Common myeloid progenitor, CD34-positive (primary cell): ENCODE results near the gene DUSP23.

ENCODE experiments used
- CTCF ChIA-PET: fragments of 350-600 bp; sonication (Branson Sonifier 250); formaldehyde crosslinking; loops from one replicate; lab custom pipeline; 2021; ENCODE audit warnings: antibody characterized with exemption; lab: Charles Lee
- POLR2A ChIA-PET: fragments of 350-600 bp; sonication (Branson Sonifier 250); formaldehyde crosslinking; loops from one replicate; lab custom pipeline; 2021; ENCODE audit warnings: antibody characterized with exemption; lab: Charles Lee
- DNase-seq, 3 donors: peaks; one replicate each; pipeline versions ENCODE4 v3.0.0 to v3.0.0-alpha.2; 2013
- H3K27ac ChIP-seq, 2 experiments: 1 replicate in 1 of 2; 2 replicates in 1 of 2; pipeline ENCODE4 v1.7.0; 2013; ENCODE audit warnings: inconsistent platforms in 2 of 2, low read length in 2 of 2, mild to moderate bottlenecking in 2 of 2, low read depth in 1 of 2, moderate library complexity in 1 of 2; ENCODE audit not compliant: severe bottlenecking in 2 of 2, insufficient read depth in 1 of 2, poor library complexity in 1 of 2
- H3K27me3 ChIP-seq, 5 experiments: replicated peaks in 2 of 5; 1 replicate in 3 of 5; 2 replicates in 2 of 5; pipeline versions ENCODE4 v1.6.1 to v1.7.0; 2013; ENCODE audit warnings: low read length in 4 of 5, mild to moderate bottlenecking in 2 of 5, moderate library complexity in 2 of 5, inconsistent platforms in 1 of 5; ENCODE audit not compliant: insufficient read depth in 5 of 5, control insufficient read depth in 4 of 5
- H3K36me3 ChIP-seq, 4 experiments: 1 replicate in 2 of 4; 2 replicates in 2 of 4; pipeline versions ENCODE4 v1.6.1 to v1.7.0; 2013; ENCODE audit warnings: low read length in 3 of 4, control low read depth in 1 of 4, mild to moderate bottlenecking in 1 of 4; ENCODE audit not compliant: control insufficient read depth in 4 of 4, insufficient read depth in 4 of 4
- H3K4me1 ChIP-seq, 4 experiments: 1 replicate in 3 of 4; 2 replicates in 1 of 4; pipeline versions ENCODE4 v1.6.1 to v1.7.1; 2013; ENCODE audit warnings: low read length in 3 of 4, mild to moderate bottlenecking in 3 of 4, control low read depth in 1 of 4, inconsistent platforms in 1 of 4, moderate library complexity in 1 of 4; ENCODE audit not compliant: control insufficient read depth in 4 of 4, insufficient read depth in 4 of 4; ENCODE audit errors: control extremely low read depth in 1 of 4
- H3K4me3 ChIP-seq, 7 experiments: 1 replicate in 4 of 7; 2 replicates in 3 of 7; pipeline versions ENCODE4 v1.5.1 to v1.7.0; 2013; ENCODE audit warnings: mild to moderate bottlenecking in 7 of 7, low read length in 6 of 7, moderate library complexity in 6 of 7, inconsistent platforms in 2 of 7, low read depth in 2 of 7, control low read depth in 1 of 7; ENCODE audit not compliant: insufficient read depth in 4 of 7, control insufficient read depth in 1 of 7; ENCODE audit errors: extremely low read depth in 1 of 7
- H3K9me3 ChIP-seq, 5 experiments: 1 replicate in 4 of 5; 2 replicates in 1 of 5; pipeline versions ENCODE4 v1.6.1 to v1.7.1; 2013; ENCODE audit warnings: low read length in 4 of 5, mild to moderate bottlenecking in 2 of 5, inconsistent platforms in 1 of 5, low read depth in 1 of 5, moderate library complexity in 1 of 5; ENCODE audit not compliant: control insufficient read depth in 4 of 5, insufficient read depth in 2 of 5; ENCODE audit errors: control extremely low read depth in 1 of 5
- WGBS: methylation state at CpG from one replicate; pipeline ENCODE4 v1.1.5; 2013; ENCODE audit not compliant: insufficient coverage; 5-methylcytosine and 5-hydroxymethylcytosine counted together

The DUSP23 gene

GRCh38 chr1:159815926-159816325 is 35.2 kb downstream of the DUSP23 start:
- WGBS: no CpG with 5 or more reads among the region's 8 CpGs
- H3K4me3 ChIP-seq: no peak overlapping the region
- no peaks in the 10 kb centered on the region for H3K4me1 ChIP-seq
- H3K27ac ChIP-seq: no peak overlapping the region
- no peaks in the 10 kb centered on the region for H3K36me3 ChIP-seq
- no peaks in the 10 kb centered on the region for H3K9me3 ChIP-seq
- ChIA-PET CTCF (interaction anchor here (1.8 to 1.9 kb wide), 2 partner anchors 17 to 75 kb away, joined by 7 to 10 read pairs; no protein-coding TSS in a partner anchor), POLR2A (no interaction called here)
- no peak for DNase-seq
- H3K27me3 ChIP-seq: peaks cover 0 to 3% (median 0%) of the 10 kb centered on the region in 5 experiments

DNA sequence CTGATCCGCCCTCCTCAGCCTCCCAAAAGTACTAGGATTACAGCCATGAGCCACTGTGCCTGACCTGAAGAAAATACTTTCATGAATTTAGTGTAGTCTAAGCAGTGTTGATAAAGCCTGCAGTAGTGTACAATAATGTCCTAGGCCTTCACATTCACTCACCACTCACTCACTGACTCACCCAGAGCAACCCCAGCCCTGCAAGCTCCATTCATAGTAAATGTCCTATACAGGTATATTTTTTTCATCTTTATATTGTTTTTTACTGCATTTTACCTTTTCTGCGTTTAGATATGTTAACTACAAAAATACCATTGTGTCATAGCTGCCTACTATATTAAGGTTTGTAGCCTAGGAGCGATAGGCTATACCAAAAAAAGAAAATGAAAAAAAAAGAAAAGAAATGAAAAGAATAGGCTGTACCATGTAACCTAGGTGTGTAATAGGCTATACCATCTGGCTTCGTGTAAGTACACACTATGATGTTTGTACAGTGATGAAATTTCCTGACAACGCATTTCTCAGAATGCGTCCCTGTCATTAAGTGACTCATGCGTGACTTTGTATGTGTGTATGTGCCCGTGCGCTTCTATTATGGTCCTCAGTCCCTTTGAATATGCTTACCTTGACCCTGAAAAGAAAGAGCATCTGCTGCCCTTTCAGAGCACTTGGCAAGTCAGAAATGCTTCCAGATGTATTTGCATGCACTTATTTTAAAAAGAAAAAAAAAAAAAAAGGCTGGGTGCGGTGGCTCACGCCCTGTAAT is 36.7 kb downstream of the DUSP23 start:
- no peaks in the 10 kb centered on the region for H3K4me1 ChIP-seq
- no peaks in the 10 kb centered on the region for H3K36me3 ChIP-seq
- DNase-seq: no peak
- POLR2A ChIA-PET: interaction anchor here (0.6 kb wide), 1 partner anchor 9 kb away, joined by 3 read pairs; the partner anchor contains the start of gene SLAMF8
- H3K4me3 ChIP-seq: no peak overlapping the region
- H3K27ac ChIP-seq: no peak overlapping the region
- CTCF ChIA-PET: interaction anchor here (1.8 to 1.9 kb wide), 3 partner anchors 9 to 73 kb away, joined by 5 to 10 read pairs (median 7); partner anchors contain the start of gene SLAMF8
- no peaks in the 10 kb centered on the region for H3K9me3 ChIP-seq
- H3K27me3 ChIP-seq: peaks cover 0 to 3% (median 0%) of the 10 kb centered on the region in 5 experiments
- 99% methylated on average over 6 of the region's 11 CpGs for WGBS

DNA sequence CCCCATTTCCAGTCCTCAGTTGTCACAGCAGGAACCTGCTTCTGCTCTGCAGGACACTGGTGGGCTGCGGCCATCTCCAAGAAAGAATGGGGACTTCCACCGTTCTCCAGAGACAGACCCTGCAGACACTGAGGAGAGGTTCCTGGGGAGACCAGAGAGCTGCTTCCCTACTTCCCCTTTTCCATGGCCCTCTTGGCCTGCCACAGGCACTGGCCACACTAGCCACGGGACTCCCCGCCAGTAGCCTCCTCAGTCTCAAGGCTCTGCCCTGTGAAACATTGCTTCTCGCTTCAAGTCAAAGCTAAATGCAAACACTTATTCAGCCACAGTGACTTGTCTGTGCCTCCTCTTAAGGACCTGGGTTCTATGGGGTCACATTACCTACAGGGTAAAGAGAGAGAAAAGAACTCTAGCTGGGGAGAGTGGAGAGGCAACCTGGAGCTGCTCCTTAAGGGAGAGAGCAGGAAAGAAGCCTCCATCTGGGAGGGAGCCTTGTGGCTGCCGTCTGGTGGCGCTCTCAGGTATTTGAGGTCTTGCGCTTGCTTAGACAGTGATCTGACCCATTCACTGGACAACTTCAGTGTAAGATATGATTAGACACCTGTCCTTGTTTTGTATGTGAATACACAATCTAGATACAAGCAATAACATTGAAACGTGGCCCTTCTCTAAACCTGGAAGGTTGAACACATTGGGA is 40.6 kb downstream of the DUSP23 start:
- 94% methylated on average over 5 of the region's 9 CpGs for WGBS
- CTCF ChIA-PET: interaction anchor here (0.8 to 3.9 kb wide), 7 partner anchors 8 to 69 kb away, joined by 3 to 16 read pairs (median 7); partner anchors contain the start of gene FCRL6
- Histone ChIP-seq H3K27me3 (peaks cover 0 to 5% (median 0%) of the 10 kb centered on the region in 5 experiments), H3K4me3 (no peak overlapping the region), H3K27ac (no peak overlapping the region), H3K36me3 (no peaks in the 10 kb centered on the region), H3K9me3 (no peaks in the 10 kb centered on the region), H3K4me1 (peaks cover 4 to 11% (median 10%) of the 10 kb centered on the region in 4 experiments)
- POLR2A ChIA-PET: interaction anchor here (1.0 kb wide), 1 partner anchor 33 kb away, joined by 3 read pairs; no protein-coding TSS in a partner anchor
- peak in 1 of 3 donors; percentile 22 for DNase-seq

GRCh38 chr1:159823406-159823805 is 42.6 kb downstream of the DUSP23 start:
- Histone ChIP-seq H3K27ac (no peak overlapping the region), H3K9me3 (no peaks in the 10 kb centered on the region), H3K27me3 (peaks cover 0 to 5% (median 0%) of the 10 kb centered on the region in 5 experiments), H3K4me1 (peaks cover 4 to 19% (median 17%) of the 10 kb centered on the region in 4 experiments), H3K36me3 (no peaks in the 10 kb centered on the region), H3K4me3 (no peak overlapping the region)
- CTCF ChIA-PET: interaction anchor here (0.5 to 11.9 kb wide), 5 partner anchors 10 to 364 kb away, joined by 3 to 111 read pairs (median 4); no protein-coding TSS in a partner anchor
- POLR2A ChIA-PET: no interaction called here
- no peak for DNase-seq
- WGBS: 95% methylated on average over 4 of the region's 7 CpGs

GRCh38 chr1:159825564-159825963 is 44.8 kb downstream of the DUSP23 start:
- Histone ChIP-seq H3K27me3 (peaks cover 0 to 5% (median 0%) of the 10 kb centered on the region in 5 experiments), H3K36me3 (no peaks in the 10 kb centered on the region), H3K4me1 (peaks cover 4 to 23% (median 18%) of the 10 kb centered on the region in 4 experiments), H3K9me3 (no peaks in the 10 kb centered on the region), H3K27ac (no peak overlapping the region), H3K4me3 (no peak overlapping the region)
- CTCF ChIA-PET: interaction anchor here (1.4 to 11.9 kb wide), 5 partner anchors 8 to 66 kb away, joined by 3 to 111 read pairs (median 5); partner anchors contain the start of gene FCRL6
- WGBS: 80% methylated on average over 2 of the region's 3 CpGs
- no peak for DNase-seq
- POLR2A ChIA-PET: no interaction called here

- no peak within 1 kb of the TSS for H3K4me3 ChIP-seq
- 49% methylated on average over 8 of the region's 11 CpGs for WGBS
- no peaks in the 10 kb centered on the region for H3K9me3 ChIP-seq
- ChIA-PET POLR2A (interaction anchor here (0.6 kb wide), 1 partner anchor 10 kb away, joined by 3 read pairs; no protein-coding TSS in a partner anchor), CTCF (interaction anchor here (1.0 to 11.9 kb wide), 7 partner anchors 9 to 104 kb away, joined by 3 to 111 read pairs (median 5); partner anchors contain the start of gene FCRL6)
- H3K27me3 ChIP-seq: peaks cover 0 to 5% (median 0%) of the 10 kb centered on the region in 5 experiments
- peak in 2 of 3 donors; percentile 59 to 63 for DNase-seq
- H3K27ac ChIP-seq: no peak within 1 kb of the TSS
- H3K36me3 ChIP-seq: no peaks in the 10 kb centered on the region
- peaks cover 4 to 23% (median 18%) of the 10 kb centered on the region in 4 experiments for H3K4me1 ChIP-seq
Measured at GRCh38 chr1:159826441-159827101, 45.8 kb downstream of the DUSP23 start, which contains the start of gene SLAMF8. Gene SLAMF8 (plus strand): TSS chr1:159826873. CDS start chr1:159826899, 26 bp downstream.
